Inflammatory macrophage treated with lipopolysaccharide for 1 hour (primary cell): ENCODE data around the gene SSH2.

ENCODE experiments used
- DNase-seq, 2 donors: peaks; one replicate each; pipeline ENCODE4 v3.0.0-alpha.2; 2020 to 2022

Gene SSH2

GRCh38 chr17:29620779-29621500 is 309.1 kb downstream of the SSH2 start:
- DNase-seq, result no peak

- DNase-seq, result no peak
These were observed 309.8 kb downstream of the SSH2 start for GRCh38 chr17:29620271-29620670.

- no peak for DNase-seq
These were observed 310.8 kb downstream of the SSH2 start for GRCh38 chr17:29619251-29619650.

- no peak for DNase-seq
These were observed 311.6 kb downstream of the SSH2 start for GRCh38 chr17:29618272-29619065.

GRCh38 chr17:29617481-29618271 is 312.4 kb downstream of the SSH2 start:
- DNase-seq, result peak; percentile 67 to 86

DNA sequence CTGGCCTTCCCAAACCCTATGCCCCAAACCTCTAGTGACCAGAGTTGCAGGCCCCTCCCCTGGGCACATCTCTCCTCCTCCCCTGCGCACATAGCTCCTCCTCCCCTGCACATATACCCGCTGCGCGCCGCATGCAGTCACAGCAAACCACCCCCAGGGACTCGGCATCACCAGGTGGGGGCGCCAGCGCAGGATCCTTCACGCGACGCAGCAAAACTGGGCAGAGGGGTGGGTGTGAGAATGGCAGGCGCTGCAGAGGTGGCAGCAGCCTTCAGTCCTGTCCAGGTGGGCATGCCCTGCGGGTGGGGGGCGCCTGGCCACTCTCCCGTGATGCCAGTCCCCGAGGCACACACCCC is 312.9 kb downstream of the SSH2 start:
- peak; percentile 71 to 79 for DNase-seq

DNA sequence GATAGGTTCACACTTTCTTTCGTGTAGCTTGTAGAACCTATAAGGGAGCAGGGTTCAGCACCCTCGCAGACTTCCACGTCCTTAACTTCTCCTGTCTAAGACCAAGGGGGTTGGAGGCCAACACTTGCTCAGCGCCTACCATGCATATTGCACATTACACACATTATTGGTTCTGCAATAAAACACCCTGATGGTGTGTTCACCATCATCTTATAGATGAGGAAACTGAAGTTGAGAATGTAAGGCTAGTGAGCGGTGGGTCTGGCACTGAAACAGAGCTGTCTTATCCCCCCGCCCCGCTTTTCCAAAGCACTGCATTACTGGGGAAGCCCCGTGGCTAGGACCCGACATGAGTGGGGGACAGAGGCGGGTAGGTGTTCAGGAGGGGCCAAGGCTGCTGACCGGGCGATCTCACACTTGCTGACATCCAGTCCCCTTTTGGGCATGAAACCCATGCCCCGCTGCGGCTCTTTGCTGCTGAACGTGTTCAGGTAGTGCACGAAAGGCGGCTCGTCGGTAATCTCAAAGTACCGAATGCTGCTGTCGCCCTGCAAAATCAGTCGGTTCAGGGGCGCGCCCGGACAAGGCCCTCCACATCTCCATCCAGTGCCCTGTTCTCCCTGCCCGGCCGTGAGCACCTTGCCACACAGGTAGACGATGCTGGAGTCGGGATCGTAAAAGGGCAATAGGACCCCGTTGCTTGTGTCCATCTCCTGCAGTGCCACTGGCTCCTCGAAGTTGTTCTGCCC is 313.6 kb downstream of the SSH2 start:
- DNase-seq, result no peak

DNA sequence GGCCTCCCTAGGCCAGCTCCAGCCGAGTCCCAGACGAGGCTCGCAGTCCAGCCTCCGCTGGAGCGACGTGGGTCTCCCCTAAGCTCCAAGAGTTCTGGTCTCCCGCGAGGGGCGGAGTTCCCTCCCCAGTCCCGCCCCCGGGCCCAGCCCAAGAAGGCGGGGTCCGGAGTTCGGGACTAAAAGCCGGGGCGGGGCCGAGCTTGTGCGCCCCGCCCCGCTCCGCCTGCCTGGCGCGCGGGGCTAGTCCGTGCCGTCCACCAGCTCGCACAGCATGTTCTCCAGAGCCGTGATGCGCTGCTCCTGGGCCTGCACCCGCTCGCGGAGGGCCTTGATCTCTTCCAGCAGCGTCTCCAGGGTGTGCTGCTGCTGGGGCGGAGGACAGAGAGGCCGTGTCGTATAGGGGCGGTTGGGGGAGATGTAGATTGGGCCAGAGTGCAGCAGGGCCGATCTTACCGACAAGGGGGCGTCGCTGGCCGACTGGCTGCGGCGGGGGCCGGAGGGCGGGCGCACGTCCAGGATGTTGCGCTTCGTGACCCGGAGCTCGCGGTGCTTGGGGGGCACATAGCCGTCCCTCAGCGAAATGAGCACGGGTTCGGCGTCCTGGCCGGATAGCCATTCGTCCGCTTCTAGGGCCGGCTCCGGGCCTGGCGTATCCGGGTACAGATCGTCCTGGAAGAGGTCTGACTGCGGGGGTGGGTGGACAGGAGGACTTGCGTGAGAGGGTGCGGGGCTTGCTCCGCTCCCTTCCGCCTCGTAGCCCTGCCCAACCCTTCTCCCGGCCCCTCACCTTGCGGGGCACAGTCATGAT is 314.3 kb downstream of the SSH2 start:
- DNase-seq, result peak; percentile 80 to 93

GRCh38 chr17:29615048-29615385 is 315.0 kb downstream of the SSH2 start:
- DNase-seq, result peak; percentile 64 to 66

GRCh38 chr17:29614349-29615047 is 315.5 kb downstream of the SSH2 start:
- DNase-seq, result no peak

GRCh38 chr17:29613856-29614255 is 316.2 kb downstream of the SSH2 start:
- no peak for DNase-seq

DNA sequence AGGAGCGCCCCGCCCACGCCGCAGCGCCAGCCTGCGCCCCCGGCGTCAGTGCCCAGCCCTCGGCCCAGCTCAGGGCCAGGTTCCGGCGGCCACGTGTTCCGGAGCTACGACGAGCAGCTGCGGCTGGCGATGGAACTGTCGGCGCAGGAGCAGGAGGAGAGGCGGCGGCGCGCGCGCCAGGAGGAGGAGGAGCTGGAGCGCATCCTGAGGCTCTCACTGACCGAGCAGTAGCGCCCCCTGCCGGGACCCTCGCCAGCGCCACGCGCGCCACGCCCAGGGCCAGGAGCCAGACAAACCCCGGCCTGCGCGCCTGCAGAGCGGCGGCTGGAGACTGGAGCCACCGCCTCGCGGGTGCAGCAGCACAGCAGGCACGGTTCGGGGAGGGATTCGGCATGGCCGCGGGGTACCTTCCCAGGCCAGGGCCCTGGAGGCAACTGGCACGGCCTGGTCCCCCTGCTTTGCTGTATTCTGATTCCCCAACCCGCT is 316.6 kb downstream of the SSH2 start:
- DNase-seq, result peak; percentile 86 to 98

DNA sequence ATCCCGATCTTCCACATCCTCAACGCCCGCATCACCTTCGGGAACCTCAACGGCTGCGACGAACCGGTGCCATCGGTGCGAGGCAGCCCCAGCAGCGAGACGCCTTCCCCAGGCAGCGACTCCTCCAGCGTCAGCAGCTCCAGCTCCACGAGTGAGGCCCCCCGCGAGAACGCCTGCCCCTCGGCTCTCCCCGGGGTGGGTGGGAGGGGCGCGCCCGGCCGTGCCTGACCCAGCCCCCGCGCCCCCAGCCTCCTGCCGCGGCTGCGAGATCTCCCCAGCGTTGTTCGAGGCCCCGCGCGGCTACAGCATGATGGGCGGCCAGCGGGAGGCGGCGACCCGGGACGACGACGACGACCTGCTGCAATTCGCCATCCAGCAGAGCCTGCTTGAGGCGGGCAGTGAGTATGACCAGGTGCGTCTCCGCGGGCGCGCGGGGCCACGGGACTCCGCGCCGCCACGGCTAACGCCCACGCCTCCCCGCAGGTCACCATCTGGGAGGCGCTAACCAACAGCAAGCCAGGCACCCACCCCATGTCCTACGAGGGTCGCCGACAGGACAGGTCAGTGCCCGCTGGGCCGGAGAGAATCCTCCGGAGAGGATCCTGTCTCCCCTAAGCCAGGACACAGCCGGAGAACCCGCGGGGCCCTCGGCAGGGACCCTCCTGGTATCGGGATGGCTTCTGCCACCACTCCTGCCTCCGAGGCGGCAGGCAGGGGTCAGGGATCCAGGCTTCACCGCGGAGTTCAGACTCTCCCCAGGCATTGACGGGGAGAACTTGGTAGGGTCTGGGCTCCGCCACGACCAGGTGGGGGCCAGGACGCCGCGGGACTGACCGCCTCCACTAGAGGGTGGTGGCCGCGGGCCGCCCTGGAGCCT is 317.4 kb downstream of the SSH2 start:
- DNase-seq, result no peak

DNA sequence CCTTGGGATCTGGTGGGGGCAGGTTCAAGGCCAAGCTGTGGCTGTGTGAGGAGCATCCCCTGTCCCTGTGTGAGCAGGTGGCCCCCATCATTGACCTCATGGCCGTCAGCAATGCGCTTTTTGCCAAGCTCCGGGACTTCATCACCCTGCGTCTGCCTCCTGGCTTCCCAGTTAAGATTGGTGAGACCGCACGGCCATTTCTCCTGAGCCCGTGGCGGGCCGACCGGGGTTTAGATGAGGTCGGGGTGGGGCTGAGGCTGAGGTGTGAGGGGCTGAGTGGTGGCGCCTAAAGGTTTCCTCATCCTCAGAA is 318.0 kb downstream of the SSH2 start:
- no peak for DNase-seq

GRCh38 chr17:29611351-29612093 is 318.5 kb downstream of the SSH2 start:
- no peak for DNase-seq

- DNase-seq, result no peak
These were observed 319.6 kb downstream of the SSH2 start for GRCh38 chr17:29610395-29610794.

- DNase-seq, result no peak
These were observed 321.0 kb downstream of the SSH2 start for GRCh38 chr17:29608986-29609385.

DNA sequence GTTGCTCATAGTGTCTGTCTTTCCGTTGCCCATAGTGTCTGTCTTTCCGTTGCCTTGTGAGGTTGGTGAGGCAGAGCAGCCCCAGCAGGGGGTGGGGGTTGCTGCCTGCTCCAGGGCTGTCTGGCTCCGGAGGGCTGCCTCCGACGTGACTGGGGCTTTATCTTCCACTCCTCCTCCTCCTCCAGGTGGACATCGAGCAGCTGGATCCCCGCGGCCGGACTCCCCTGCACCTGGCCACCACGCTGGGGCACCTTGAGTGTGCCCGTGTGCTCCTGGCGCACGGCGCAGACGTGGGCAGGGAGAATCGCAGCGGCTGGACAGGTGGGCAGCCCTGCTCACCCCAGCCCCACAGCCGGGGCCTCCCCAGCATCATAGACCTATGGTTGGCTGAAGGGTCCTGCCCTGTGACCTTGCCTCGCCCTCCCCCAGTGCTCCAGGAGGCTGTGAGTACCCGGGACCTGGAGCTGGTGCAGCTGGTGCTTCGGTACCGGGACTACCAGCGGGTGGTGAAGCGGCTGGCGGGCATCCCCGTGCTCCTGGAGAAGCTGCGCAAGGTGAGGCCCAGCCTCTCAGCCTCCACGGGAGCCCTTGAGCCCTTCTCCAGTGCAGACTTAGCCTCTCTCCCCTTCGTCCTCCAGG is 322.4 kb downstream of the SSH2 start:
- DNase-seq, result no peak

DNA sequence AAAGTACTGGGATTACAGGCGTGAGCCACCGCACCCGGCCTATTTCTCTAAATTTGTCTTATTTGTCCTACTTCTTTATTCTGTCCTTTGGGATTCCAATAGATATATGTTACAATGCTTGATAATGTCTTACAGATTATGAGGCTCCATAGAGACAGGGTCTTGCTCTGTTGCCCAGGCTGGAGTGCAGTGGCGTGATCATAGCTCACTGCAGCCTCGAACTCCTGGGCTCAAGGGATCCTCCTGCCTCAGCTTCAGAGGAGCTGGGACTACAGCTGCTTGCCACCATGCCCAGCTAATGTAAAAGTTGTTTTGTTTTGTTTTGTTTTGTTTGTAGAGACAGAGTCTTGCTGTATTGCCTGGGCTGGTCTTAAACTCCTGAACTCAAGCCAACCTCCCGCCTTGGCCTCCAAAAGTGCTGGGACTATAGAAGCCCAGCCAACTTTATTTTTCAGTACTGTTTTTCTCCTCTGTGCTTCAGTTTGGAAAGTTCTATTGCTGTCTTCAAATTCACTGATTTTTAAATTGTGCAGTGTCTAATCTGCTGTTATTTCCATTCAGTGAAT is 326.8 kb downstream of the SSH2 start:
- no peak for DNase-seq
